Heart left ventricle (tissue), 16 donors: ENCODE measurements around the gene WDR75. TPM values are rescaled to one million over a fixed set of nuclear protein-coding genes. Genes with fewer than 3 reads are reported as not detected.

Experiments used
- ATAC-seq, 4 donors: fragments of 200-7000 bp; cut with Tn5 transposase; one replicate each; pipeline ENCODE4 v1.9.1; 2020 to 2022; ENCODE audit warnings: moderate library complexity in 4 of 4, mild to moderate bottlenecking in 3 of 4, moderate number of reproducible peaks in 1 of 4
- DNase-seq, 5 donors: peaks; one replicate each; pipeline ENCODE4 v3.0.0-alpha.2; 2020
- H3K27ac ChIP-seq, 12 donors: fragments of 200-600 bp; sonication (generic) in 4 of 12; one replicate each; pipeline versions ENCODE4 v1.5.0 to v1.8.0; 2016 to 2022; ENCODE audit warnings: mild to moderate bottlenecking in 2 of 12
- H3K27me3 ChIP-seq, 9 donors: fragments of 200-600 bp; sonication (generic) in 2 of 9; one replicate each; pipeline versions ENCODE4 v1.5.1 to v1.8.0; 2016 to 2022; ENCODE audit warnings: mild to moderate bottlenecking in 3 of 9
- H3K36me3 ChIP-seq, 9 donors: fragments of 200-600 bp; sonication (generic) in 2 of 9; one replicate each; pipeline versions ENCODE4 v1.5.0 to v1.8.0; 2018 to 2022; ENCODE audit warnings: mild to moderate bottlenecking in 2 of 9
- H3K4me1 ChIP-seq, 12 donors: fragments of 200-600 bp; sonication (generic) in 4 of 12; one replicate each; pipeline versions ENCODE4 v1.5.0 to v1.8.0; 2016 to 2022; ENCODE audit warnings: mild to moderate bottlenecking in 3 of 12
- H3K4me3 ChIP-seq, 12 donors: fragments of 200-600 bp; sonication (generic) in 4 of 12; one replicate each; pipeline versions ENCODE4 v1.5.0 to v1.8.0; 2017 to 2022; ENCODE audit warnings: mild to moderate bottlenecking in 9 of 12, moderate library complexity in 4 of 12
- H3K9me3 ChIP-seq, 12 donors: fragments of 200-600 bp; sonication (generic) in 4 of 12; one replicate each; pipeline versions ENCODE4 v1.5.0 to v1.8.0; 2016 to 2022; ENCODE audit warnings: mild to moderate bottlenecking in 1 of 12
- POLR2A ChIP-seq, 2 donors: fragments of 450-650 bp; IDR thresholded peaks; one replicate each; pipeline ENCODE4 v1.6.1; 2017; ENCODE audit warnings: antibody characterized with exemption in 2 of 2, mild to moderate bottlenecking in 2 of 2, moderate library complexity in 2 of 2
- WGBS, 4 donors: extraction: QIAGEN DNeasy Blood & Tissue Kit in 2 of 4; methylation state at CpG; one replicate each; pipeline versions ENCODE4 v1.1.5 to v1.1.7; 2013 to 2018; 5-methylcytosine and 5-hydroxymethylcytosine counted together
- intact Hi-C, 10 donors: fragments of 100-400 bp; cut with DNase I; formaldehyde crosslinking; loops; one replicate each; pipeline versions ENCODE4 v1.11.1 to v1.14.2; 2022
- polyA plus RNA-seq, 2 donors: library from polyadenylated mRNA; stranded (reverse); fragments of 200-250 nt; gene quantifications; one replicate each; pipeline ENCODE4 v1.2.3, GENCODE V29; 2013
- total RNA-seq, 9 donors: library from RNA; depleted of rRNA in 2 of 9; stranded (reverse); fragments of >200 nt in 2 of 9; fragmentation: NEBNext Ultra II Directional in 3 of 9; extraction: Animal tissue kit (Norgen Biotek cat#: 25700) in 3 of 9; gene quantifications; one replicate each; pipeline versions ENCODE4 v1.1.0 to v1.2.4, GENCODE V29; 2016 to 2023
- TF ChIP-seq, protein P1 (sequence below), 12 donors: fragments of 200-600 bp; sonication (generic) in 4 of 12; IDR thresholded peaks; one replicate each; pipeline versions ENCODE4 v1.5.0 to v1.8.0; 2018 to 2022; ENCODE audit warnings: antibody characterized with exemption in 12 of 12, mild to moderate bottlenecking in 5 of 12
- donor health status: ischemic (EF 13 %, LVEDD 7.1; RV severe dilation, severe dysfunction).
- donor health status: healthy with polysubstance abuse.
- donor health status: DM: no; HTN: yes; CAD: no.
- donor health status: DM: no; HTN: no; CAD: no.
- donor health status: ischemic (EF 25% LVEDD 6.9; RV normal size, moderate dysfunction).
- donor health status: ischemic (EF 25% LVEDD 5.7; RV mildly dilated, moderate dysfunction).
- donor health status: healthy.
- donor health status: DM: yes; HTN: yes; CAD: no.
- donor health status: ischemic (EF 35%, LVEDD 5.7; RV mildly dilated, moderate dysfunction).
- donor health status: nonischemic (EF 11% LVEDD 7.7; RV severe dilation, severe dysfunction).
- donor health status: DM: yes; HTN: yes; CAD: no.
- donor health status: PGD.
- donor health status: ischemic (EF 29% LVEDD 5.4; RV normal size, mild dysfunction).
- donor health status: nonischemic (EF 23%, LVEDD 6.1; RV moderate dilation, normal function).

The WDR75 gene
- total and polyA plus RNA-seq, 11 donors, result 10.6 to 22.0 (median 14.9) TPM

- Histone ChIP-seq H3K9me3 (peaks cover 0 to 5% (median 0%) of the 10 kb centered on the region in 12 donors), H3K27me3 (no peaks in the 10 kb centered on the region), H3K4me1 (peaks cover 0 to 6% (median 0%) of the 10 kb centered on the region in 12 donors), H3K4me3 (no peak overlapping the region), H3K27ac (no peak overlapping the region), H3K36me3 (no peaks in the 10 kb centered on the region)
- intact Hi-C loops, result loop anchor here in 1 of 10 donors (10.0 kb wide), 1 partner anchor 136 kb away; no protein-coding TSS in a partner anchor
- 97 to 100% (median 98%) methylated on average over 1 of the region's 1 CpG for WGBS, 4 donors
- TF ChIP-seq, protein P1, sequence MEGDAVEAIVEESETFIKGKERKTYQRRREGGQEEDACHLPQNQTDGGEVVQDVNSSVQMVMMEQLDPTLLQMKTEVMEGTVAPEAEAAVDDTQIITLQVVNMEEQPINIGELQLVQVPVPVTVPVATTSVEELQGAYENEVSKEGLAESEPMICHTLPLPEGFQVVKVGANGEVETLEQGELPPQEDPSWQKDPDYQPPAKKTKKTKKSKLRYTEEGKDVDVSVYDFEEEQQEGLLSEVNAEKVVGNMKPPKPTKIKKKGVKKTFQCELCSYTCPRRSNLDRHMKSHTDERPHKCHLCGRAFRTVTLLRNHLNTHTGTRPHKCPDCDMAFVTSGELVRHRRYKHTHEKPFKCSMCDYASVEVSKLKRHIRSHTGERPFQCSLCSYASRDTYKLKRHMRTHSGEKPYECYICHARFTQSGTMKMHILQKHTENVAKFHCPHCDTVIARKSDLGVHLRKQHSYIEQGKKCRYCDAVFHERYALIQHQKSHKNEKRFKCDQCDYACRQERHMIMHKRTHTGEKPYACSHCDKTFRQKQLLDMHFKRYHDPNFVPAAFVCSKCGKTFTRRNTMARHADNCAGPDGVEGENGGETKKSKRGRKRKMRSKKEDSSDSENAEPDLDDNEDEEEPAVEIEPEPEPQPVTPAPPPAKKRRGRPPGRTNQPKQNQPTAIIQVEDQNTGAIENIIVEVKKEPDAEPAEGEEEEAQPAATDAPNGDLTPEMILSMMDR (IDR thresholded peaks at IDR 0.05), result no peak
- no peak for TF ChIP-seq POLR2A (IDR thresholded peaks at IDR 0.05)
- ATAC-seq (no peak), DNase-seq (no peak)
Measured at GRCh38 chr2:189499137-189499536, 57.9 kb downstream of the WDR75 start.

DNA sequence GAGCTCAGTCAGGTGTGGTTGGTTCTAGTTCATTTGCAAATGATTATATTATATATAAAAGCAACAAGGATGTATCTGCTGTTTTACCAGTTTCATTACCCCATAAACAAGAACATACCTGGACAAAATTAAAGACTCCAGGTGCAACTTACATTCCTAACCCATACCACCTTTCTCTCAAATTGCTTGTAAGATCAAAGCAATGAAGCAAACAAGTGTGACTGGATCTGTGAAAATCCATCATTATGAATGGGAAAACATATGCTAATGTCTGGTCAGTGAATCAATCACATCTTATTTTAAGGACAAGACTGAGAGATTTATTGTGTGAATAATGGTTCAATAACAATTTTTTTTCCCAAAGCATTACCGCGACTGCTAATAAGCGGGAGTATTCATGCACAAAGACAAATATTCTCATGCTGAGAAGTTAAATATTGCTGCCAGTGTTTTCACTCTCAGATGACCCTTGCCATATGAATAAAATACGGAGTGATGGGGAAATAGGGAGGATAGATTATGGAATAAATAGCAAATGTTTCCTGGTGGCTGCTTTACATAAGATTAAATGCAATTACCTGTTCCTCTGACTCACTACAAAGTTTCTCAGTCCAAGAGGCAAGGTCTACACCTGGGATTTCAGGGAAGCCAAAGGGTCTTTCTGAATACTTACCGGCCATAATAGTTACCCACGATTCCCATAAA lies 59.3 kb downstream of the WDR75 start:
- ATAC-seq (no peak), DNase-seq (no peak)
- H3K27ac ChIP-seq, result no peak overlapping the region
- WGBS, 4 donors, result 88 to 93% (median 90%) methylated on average over 6 of the region's 6 CpGs
- TF ChIP-seq POLR2A (IDR thresholded peaks at IDR 0.05), result no peak
- TF ChIP-seq, protein P1 (IDR thresholded peaks at IDR 0.05), result no peak
- no peak overlapping the region for H3K4me3 ChIP-seq
- H3K27me3 ChIP-seq, result no peaks in the 10 kb centered on the region
- H3K4me1 ChIP-seq, result peaks cover 0 to 13% (median 0%) of the 10 kb centered on the region in 12 donors
- no peaks in the 10 kb centered on the region for H3K9me3 ChIP-seq
- intact Hi-C loops, result no loop called here
- no peaks in the 10 kb centered on the region for H3K36me3 ChIP-seq

DNA sequence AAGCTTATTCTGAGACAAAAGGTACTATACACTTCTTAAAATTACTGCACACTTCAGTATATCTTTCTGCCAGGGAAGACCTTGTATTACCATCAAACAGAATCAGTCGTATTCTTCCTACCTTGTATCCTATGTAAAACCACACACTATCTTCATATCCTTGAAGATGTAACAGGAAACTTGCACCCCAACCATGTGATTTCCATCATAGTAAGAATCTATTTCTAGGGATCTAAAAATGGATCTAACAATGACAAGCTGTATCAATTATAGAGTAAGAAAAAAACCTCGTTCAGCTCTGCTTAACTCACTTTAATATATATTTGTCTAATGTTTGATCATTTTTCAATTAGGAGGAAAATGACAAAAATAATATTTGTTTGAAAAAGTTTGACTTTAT lies 60.2 kb downstream of the WDR75 start:
- DNase-seq (no peak), ATAC-seq (no peak)
- H3K4me1 ChIP-seq, result peaks cover 0 to 16% (median 0%) of the 10 kb centered on the region in 12 donors
- no peak overlapping the region for H3K4me3 ChIP-seq
- no peaks in the 10 kb centered on the region for H3K27me3 ChIP-seq
- no peaks in the 10 kb centered on the region for H3K9me3 ChIP-seq
- 67 to 80% (median 71%) methylated on average over 2 of the region's 2 CpGs for WGBS, 4 donors
- no peak overlapping the region for H3K27ac ChIP-seq
- no peaks in the 10 kb centered on the region for H3K36me3 ChIP-seq
- TF ChIP-seq, protein P1 (IDR thresholded peaks at IDR 0.05), result no peak
- TF ChIP-seq POLR2A (IDR thresholded peaks at IDR 0.05), result no peak
- intact Hi-C loops, result no loop called here

DNA sequence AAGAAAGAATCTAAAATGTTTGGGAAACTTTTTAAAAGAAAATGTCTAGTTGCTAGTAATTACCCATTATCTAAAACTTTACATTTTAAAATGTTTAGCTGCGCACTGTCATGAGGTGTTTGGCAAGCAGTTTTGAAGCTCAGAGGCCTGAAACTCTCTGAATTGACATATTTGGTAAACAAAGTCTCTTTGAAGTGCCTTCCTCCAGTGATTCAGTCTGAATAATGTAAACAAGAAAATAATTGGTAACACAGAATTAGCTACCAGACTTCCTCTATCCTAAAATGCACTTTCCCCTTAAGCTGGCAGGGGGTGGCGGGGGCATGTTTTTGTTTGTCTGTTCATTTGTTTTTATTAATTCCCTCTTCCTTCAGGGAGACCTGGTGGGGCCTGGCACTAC lies 61.4 kb downstream of the WDR75 start:
- intact Hi-C loops, result no loop called here
- WGBS, 4 donors, result 93 to 98% (median 95%) methylated on average over 2 of the region's 2 CpGs
- ATAC-seq (no peak), DNase-seq (no peak)
- Histone ChIP-seq H3K4me1 (peaks cover 0 to 16% (median 0%) of the 10 kb centered on the region in 12 donors), H3K4me3 (no peak overlapping the region), H3K27ac (no peak overlapping the region), H3K9me3 (no peaks in the 10 kb centered on the region), H3K27me3 (no peaks in the 10 kb centered on the region), H3K36me3 (no peaks in the 10 kb centered on the region)
- TF ChIP-seq POLR2A (IDR thresholded peaks at IDR 0.05), result no peak
- TF ChIP-seq, protein P1 (IDR thresholded peaks at IDR 0.05), result no peak
